H9 (cell line): ENCODE data around the gene POU2F3. TPM values are rescaled to one million over a fixed set of nuclear protein-coding genes. Genes with fewer than 3 reads are reported as not detected.
A peak's percentile ranks its signal among the peaks of the same experiment; 100 is the strongest.

Experiments
- DNase-seq: peaks from one replicate; pipeline ENCODE4 v3.0.0-alpha.2; 2017
- H2AFZ ChIP-seq: one replicate; pipeline ENCODE4 v1.6.1; 2013; ENCODE audit warnings: mild to moderate bottlenecking, low read length, control low read depth, moderate library complexity
- H2AK5ac ChIP-seq: 2 replicates; pipeline ENCODE4 v1.6.1; 2013; ENCODE audit warnings: low read length, control low read depth, mixed read lengths; ENCODE audit not compliant: insufficient read length
- H2BK120ac ChIP-seq: one replicate; pipeline ENCODE4 v1.6.1; 2013; ENCODE audit warnings: low read depth, mild to moderate bottlenecking, low read length, control low read depth, inconsistent platforms; ENCODE audit not compliant: poor library complexity, severe bottlenecking
- H2BK12ac ChIP-seq: 2 replicates; pipeline ENCODE4 v1.6.1; 2013; ENCODE audit warnings: low read length, control low read depth, mixed read lengths, low read depth; ENCODE audit not compliant: insufficient read length
- H2BK15ac ChIP-seq: 2 replicates; pipeline ENCODE4 v1.6.1; 2013; ENCODE audit warnings: low read depth, low read length, control low read depth
- H2BK20ac ChIP-seq: one replicate; pipeline ENCODE4 v1.6.1; 2013; ENCODE audit warnings: low read depth, mild to moderate bottlenecking, low read length, control low read depth, inconsistent platforms; ENCODE audit not compliant: poor library complexity, severe bottlenecking
- H2BK5ac ChIP-seq: 2 replicates; pipeline ENCODE4 v1.6.1; 2013; ENCODE audit warnings: low read length, control low read depth, mixed read lengths; ENCODE audit not compliant: insufficient read length
- H3K14ac ChIP-seq: 2 replicates; pipeline ENCODE4 v1.6.1; 2013; ENCODE audit warnings: low read length, control low read depth; ENCODE audit not compliant: insufficient read depth
- H3K18ac ChIP-seq: 2 replicates; pipeline ENCODE4 v1.6.1; 2013; ENCODE audit warnings: low read depth, mild to moderate bottlenecking, mixed read lengths, low read length, control low read depth; ENCODE audit not compliant: insufficient read length
- H3K23ac ChIP-seq: 2 replicates; pipeline ENCODE4 v1.6.1; 2013; ENCODE audit warnings: low read length, control low read depth, mixed read lengths, low read depth; ENCODE audit not compliant: insufficient read length
- H3K23me2 ChIP-seq: 2 replicates; pipeline ENCODE4 v1.6.1; 2013; ENCODE audit warnings: low read depth, mild to moderate bottlenecking, mixed read lengths, low read length, control low read depth; ENCODE audit not compliant: insufficient read length, poor library complexity, severe bottlenecking
- H3K27ac ChIP-seq: 2 replicates; pipeline ENCODE4 v1.5.1; 2013; ENCODE audit warnings: low read length, control low read depth, mixed read lengths, low read depth; ENCODE audit not compliant: insufficient read length
- H3K27me3 ChIP-seq: 2 replicates; pipeline ENCODE4 v1.6.1; 2013; ENCODE audit warnings: low read length, control low read depth, inconsistent platforms; ENCODE audit not compliant: insufficient read depth
- H3K4ac ChIP-seq: 2 replicates; pipeline ENCODE4 v1.6.1; 2013; ENCODE audit warnings: low read depth, mild to moderate bottlenecking, control low read depth, inconsistent platforms, low read length, moderate library complexity
- H3K4me1 ChIP-seq: 2 replicates; pipeline ENCODE4 v1.6.1; 2013; ENCODE audit warnings: low read length, control low read depth, inconsistent platforms; ENCODE audit not compliant: insufficient read depth
- H3K4me2 ChIP-seq: 2 replicates; pipeline ENCODE4 v1.6.1; 2013; ENCODE audit warnings: low read length, control low read depth, mixed read lengths; ENCODE audit not compliant: insufficient read length, insufficient read depth
- H3K56ac ChIP-seq: 2 replicates; pipeline ENCODE4 v1.6.1; 2013; ENCODE audit warnings: low read depth, mild to moderate bottlenecking, mixed read lengths, low read length, control low read depth; ENCODE audit not compliant: insufficient read length
- H3K79me1 ChIP-seq: 2 replicates; pipeline ENCODE4 v1.6.1; 2013; ENCODE audit warnings: low read depth, mild to moderate bottlenecking, moderate library complexity, low read length, control low read depth, inconsistent platforms; ENCODE audit not compliant: insufficient read depth, poor library complexity, severe bottlenecking
- H3K79me2 ChIP-seq: 2 replicates; pipeline ENCODE4 v1.6.1; 2013; ENCODE audit warnings: low read length, control low read depth, inconsistent platforms; ENCODE audit not compliant: insufficient read depth
- H3K9ac ChIP-seq: 2 replicates; pipeline ENCODE4 v1.6.1; 2013; ENCODE audit warnings: low read length, control low read depth, mixed read lengths; ENCODE audit not compliant: insufficient read length; ENCODE audit errors: extremely low read depth
- H3K9me3 ChIP-seq: one replicate; pipeline ENCODE4 v1.6.1; 2013; ENCODE audit warnings: low read depth, low read length, inconsistent platforms; ENCODE audit not compliant: control insufficient read depth
- H3T11ph ChIP-seq: one replicate; pipeline ENCODE4 v1.6.1; 2013; ENCODE audit warnings: mild to moderate bottlenecking, low read length, control low read depth, inconsistent platforms
- H4K20me1 ChIP-seq: one replicate; pipeline ENCODE4 v1.6.1; 2013; ENCODE audit not compliant: control insufficient read depth, insufficient read length, insufficient read depth
- H4K5ac ChIP-seq: 2 replicates; pipeline ENCODE4 v1.6.1; 2013; ENCODE audit warnings: low read depth, mild to moderate bottlenecking, mixed read lengths, low read length, control low read depth; ENCODE audit not compliant: insufficient read length
- H4K8ac ChIP-seq: replicated peaks from 2 replicates; pipeline ENCODE4 v1.6.1; 2013; ENCODE audit warnings: low read length, control low read depth, mixed read lengths, low read depth; ENCODE audit not compliant: insufficient read length
- H4K91ac ChIP-seq: 2 replicates; pipeline ENCODE4 v1.6.1; 2013; ENCODE audit warnings: low read depth, mild to moderate bottlenecking, moderate library complexity, mixed read lengths, low read length, control low read depth; ENCODE audit not compliant: insufficient read length
- H3K27ac Mint-ChIP-seq, 3 experiments: 2 replicates in 2 of 3; 3 replicates in 1 of 3; pipeline ENCODE4 v1.8.0; 2020 to 2021; ENCODE audit warnings: mixed read lengths in 3 of 3, mild to moderate bottlenecking in 1 of 3, moderate library complexity in 1 of 3
- H3K27me3 Mint-ChIP-seq: 2 replicates; pipeline ENCODE4 v1.8.0; 2021; ENCODE audit warnings: low read depth, mild to moderate bottlenecking, moderate library complexity, mixed read lengths
- H3K36me3 Mint-ChIP-seq, 3 experiments: 2 replicates in 2 of 3; 3 replicates in 1 of 3; pipeline ENCODE4 v1.8.0; 2020 to 2021; ENCODE audit warnings: low read depth in 3 of 3, mixed read lengths in 3 of 3; ENCODE audit not compliant: insufficient read depth in 1 of 3
- H3K4me1 Mint-ChIP-seq, 2 experiments: 2 replicates each; pipeline ENCODE4 v1.8.0; 2020; ENCODE audit warnings: mixed read lengths in 2 of 2
- H3K4me3 Mint-ChIP-seq, 2 experiments: 2 replicates in 1 of 2; 3 replicates in 1 of 2; pipeline ENCODE4 v1.8.0; 2020 to 2021; ENCODE audit warnings: mild to moderate bottlenecking in 2 of 2, mixed read lengths in 2 of 2, moderate library complexity in 1 of 2
- H3K9me3 Mint-ChIP-seq, 2 experiments: 2 replicates in 1 of 2; 3 replicates in 1 of 2; pipeline ENCODE4 v1.8.0; 2020; ENCODE audit warnings: mild to moderate bottlenecking in 2 of 2, mixed read lengths in 2 of 2, moderate library complexity in 1 of 2
- WGBS: extraction: QIAGEN DNeasy Blood & Tissue Kit; methylation state at CpG from one replicate; pipeline ENCODE4 v1.1.7; 2013; ENCODE audit warnings: missing lambda C conversion rate, low lambda C conversion rate, mixed read lengths; ENCODE audit not compliant: insufficient read length; ENCODE audit errors: extremely low coverage; 5-methylcytosine and 5-hydroxymethylcytosine counted together
- total RNA-seq: library from RNA; stranded (reverse); gene quantifications from 2 replicates; pipeline ENCODE4 v1.2.1, GENCODE V29; 2021
- TF ChIP-seq, protein P1 (sequence below): fragments of 200-600 bp; sonication (generic); conservative IDR thresholded peaks from 3 replicates; pipeline ENCODE4 v1.8.0; 2021; ENCODE audit warnings: antibody characterized with exemption, mild to moderate bottlenecking

Gene POU2F3
- total RNA-seq, 1 experiment from 2014 or later, result 1.1 TPM

GRCh38 chr11:120316880-120317688 is 77.1 kb downstream of the POU2F3 start:
- no peaks in the 10 kb centered on the region for H3K9me3 Mint-ChIP-seq
- H3K27me3 ChIP-seq, result no peaks in the 10 kb centered on the region
- H3K27ac Mint-ChIP-seq, result peak overlapping the region in 2 of 3 experiments; percentile 20 to 31; a peak in 3 of 7 replicates
- H4K8ac ChIP-seq, result no peak overlapping the region
- DNase-seq, result peak; percentile 87
- no peak overlapping the region for H2BK20ac ChIP-seq
- no CpG with 5 or more reads among the region's 8 CpGs for WGBS
- TF ChIP-seq, protein P1, sequence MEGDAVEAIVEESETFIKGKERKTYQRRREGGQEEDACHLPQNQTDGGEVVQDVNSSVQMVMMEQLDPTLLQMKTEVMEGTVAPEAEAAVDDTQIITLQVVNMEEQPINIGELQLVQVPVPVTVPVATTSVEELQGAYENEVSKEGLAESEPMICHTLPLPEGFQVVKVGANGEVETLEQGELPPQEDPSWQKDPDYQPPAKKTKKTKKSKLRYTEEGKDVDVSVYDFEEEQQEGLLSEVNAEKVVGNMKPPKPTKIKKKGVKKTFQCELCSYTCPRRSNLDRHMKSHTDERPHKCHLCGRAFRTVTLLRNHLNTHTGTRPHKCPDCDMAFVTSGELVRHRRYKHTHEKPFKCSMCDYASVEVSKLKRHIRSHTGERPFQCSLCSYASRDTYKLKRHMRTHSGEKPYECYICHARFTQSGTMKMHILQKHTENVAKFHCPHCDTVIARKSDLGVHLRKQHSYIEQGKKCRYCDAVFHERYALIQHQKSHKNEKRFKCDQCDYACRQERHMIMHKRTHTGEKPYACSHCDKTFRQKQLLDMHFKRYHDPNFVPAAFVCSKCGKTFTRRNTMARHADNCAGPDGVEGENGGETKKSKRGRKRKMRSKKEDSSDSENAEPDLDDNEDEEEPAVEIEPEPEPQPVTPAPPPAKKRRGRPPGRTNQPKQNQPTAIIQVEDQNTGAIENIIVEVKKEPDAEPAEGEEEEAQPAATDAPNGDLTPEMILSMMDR, result no peak
- no peak overlapping the region for H2AFZ ChIP-seq
- no peak overlapping the region for H2BK120ac ChIP-seq
- no peak overlapping the region for H3K14ac ChIP-seq
- no peak overlapping the region for H2BK12ac ChIP-seq
- no peak overlapping the region for H3K18ac ChIP-seq
- H2AK5ac ChIP-seq, result no peak overlapping the region
- peaks cover 14% of the 10 kb centered on the region for H3K27me3 Mint-ChIP-seq
- no peak overlapping the region for H4K5ac ChIP-seq
- H3K79me2 ChIP-seq, result no peaks in the 10 kb centered on the region
- H3K4me2 ChIP-seq, result peak overlapping the region; percentile 42
- H3K27ac ChIP-seq, result no peak overlapping the region
- H3K9me3 ChIP-seq, result no peaks in the 10 kb centered on the region
- no peaks in the 10 kb centered on the region for H3K79me1 ChIP-seq
- H3K23ac ChIP-seq, result no peak overlapping the region
- H3K4me1 ChIP-seq, result peaks cover 2% of the 10 kb centered on the region; the same call in 1 of the 2 replicates
- H3K9ac ChIP-seq, result no peak overlapping the region
- H3K4ac ChIP-seq, result no peak overlapping the region
- H3K23me2 ChIP-seq, result no peaks in the 10 kb centered on the region
- H2BK5ac ChIP-seq, result no peak overlapping the region
- no peak overlapping the region for H3K56ac ChIP-seq
- peak overlapping the region; percentile 52 to 63 for H3K4me3 Mint-ChIP-seq
- H3K36me3 Mint-ChIP-seq, result no peaks in the 10 kb centered on the region
- no peak overlapping the region for H4K91ac ChIP-seq
- no peaks in the 10 kb centered on the region for H4K20me1 ChIP-seq
- H3T11ph ChIP-seq, result no peak overlapping the region
- no peak overlapping the region for H2BK15ac ChIP-seq
- peaks cover 11 to 14% of the 10 kb centered on the region in 2 experiments for H3K4me1 Mint-ChIP-seq
